SJCRH30 (cell line): ENCODE measurements around the gene RBMS3. TPM values are rescaled to one million over a fixed set of nuclear protein-coding genes. Genes with fewer than 3 reads are reported as not detected.
A peak's percentile ranks its signal among the peaks of the same experiment; 100 is the strongest.
"Not testable (repeated sequence)": the region's sequence is repeated elsewhere in the genome, so short reads cannot be mapped to it uniquely, and the experiment has no call there.

Source experiments
- DNase-seq, 2 experiments: peaks; one replicate each; pipeline ENCODE4 v3.0.0-alpha.2; 2015 to 2020
- H3K27ac ChIP-seq: fragments of 250-450 bp; sonication (Bioruptor Pico); 2 replicates; pipeline ENCODE4 v1.5.1; 2020; ENCODE audit warnings: mild to moderate bottlenecking, moderate library complexity
- H3K27me3 ChIP-seq: fragments of 250-450 bp; sonication (Bioruptor Pico); 2 replicates; pipeline ENCODE4 v1.5.1; 2020; ENCODE audit warnings: mild to moderate bottlenecking, moderate library complexity
- H3K36me3 ChIP-seq: fragments of 250-450 bp; sonication (Bioruptor Pico); 2 replicates; pipeline ENCODE4 v1.5.1; 2020; ENCODE audit warnings: mild to moderate bottlenecking, moderate library complexity
- H3K4me1 ChIP-seq: fragments of 250-450 bp; sonication (Bioruptor Pico); 2 replicates; pipeline ENCODE4 v1.5.1; 2020; ENCODE audit warnings: mild to moderate bottlenecking, moderate library complexity
- H3K4me3 ChIP-seq: fragments of 250-450 bp; sonication (Bioruptor Pico); 2 replicates; pipeline ENCODE4 v1.5.1; 2020; ENCODE audit warnings: mild to moderate bottlenecking, moderate library complexity
- H3K9me3 ChIP-seq: fragments of 250-450 bp; sonication (Bioruptor Pico); replicated peaks from 2 replicates; pipeline ENCODE4 v1.5.1; 2020; ENCODE audit warnings: mild to moderate bottlenecking, moderate library complexity
- total RNA-seq: library from RNA; depleted of rRNA; stranded (reverse); fragments of >200 nt; shearing (Covaris generic); gene quantifications from 2 replicates; pipeline ENCODE4 v1.2.3, GENCODE V29; 2014; rRNA removed

Gene RBMS3
- total RNA-seq = 8.1 and 9.5 TPM in 2 replicates

DNA sequence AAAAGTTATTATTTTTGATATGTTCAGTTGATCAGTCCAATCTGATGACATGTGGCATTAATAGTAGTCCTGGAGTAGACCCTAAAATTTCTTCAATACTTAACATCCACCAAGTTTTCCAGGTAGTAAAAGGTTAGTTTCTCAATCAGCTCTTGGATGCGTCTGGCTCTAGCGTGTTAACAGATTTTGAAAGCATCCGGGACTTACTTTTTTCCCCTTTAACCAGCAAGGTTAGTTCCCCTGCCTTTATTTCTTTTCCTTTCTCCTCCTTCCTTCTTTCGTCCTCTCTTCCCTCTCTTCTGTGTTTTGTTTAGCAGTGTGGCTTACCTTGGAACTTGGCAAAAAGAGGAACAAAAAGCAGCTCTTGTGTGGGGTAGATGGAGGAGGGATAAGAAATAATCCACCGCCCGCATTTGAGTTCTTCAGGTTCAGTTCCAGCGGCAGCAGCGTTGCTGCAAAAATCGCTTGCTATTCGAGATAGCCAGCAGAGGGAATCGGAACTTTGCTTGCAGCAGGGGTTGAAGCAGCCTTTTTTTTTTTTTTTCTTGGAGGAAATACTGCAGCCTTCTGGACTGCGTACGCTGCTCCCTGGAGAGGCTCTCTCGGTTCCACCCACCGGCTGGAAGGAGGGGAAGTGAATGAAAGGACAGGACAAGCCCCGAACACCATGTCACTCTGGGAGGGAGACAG is at the start of gene RBMS3:
TSS of gene RBMS3 (plus strand) at position 668 of the 690 bp plus-strand sequence.
- H3K27me3 ChIP-seq = no peaks in the 10 kb centered on the region
- no peaks in the 10 kb centered on the region for H3K4me1 ChIP-seq
- peak within 1 kb of the TSS; percentile 74 for H3K27ac ChIP-seq
- no peaks in the 10 kb centered on the region for H3K9me3 ChIP-seq
- no peaks in the 10 kb centered on the region for H3K36me3 ChIP-seq
- peak within 1 kb of the TSS; percentile 61 for H3K4me3 ChIP-seq
- peak; percentile 78 to 79 for DNase-seq

DNA sequence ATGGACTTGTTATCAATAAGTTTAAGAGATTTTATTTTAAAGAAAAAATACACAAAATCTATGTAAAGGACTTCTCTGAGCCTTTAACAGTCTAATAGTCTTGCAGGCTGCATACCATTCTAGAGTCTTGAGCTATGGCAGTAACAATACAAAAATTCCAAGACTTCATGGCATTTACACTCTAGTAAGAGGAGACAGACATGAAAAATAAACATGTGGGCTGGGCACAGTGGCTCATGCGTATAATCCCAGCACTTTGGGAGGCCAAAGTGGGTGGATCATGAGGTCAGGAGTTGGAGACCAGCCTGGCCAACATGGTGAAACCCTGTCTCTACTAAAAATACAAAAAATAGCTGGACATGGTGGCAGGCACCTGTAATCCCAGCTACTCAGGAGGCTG is 47.7 kb upstream of the RBMS3 start:
- H3K36me3 ChIP-seq, H3K4me1 ChIP-seq, H3K9me3 ChIP-seq, DNase-seq, H3K4me3 ChIP-seq, H3K27me3 ChIP-seq, H3K27ac ChIP-seq: not testable (repeated sequence)

DNA sequence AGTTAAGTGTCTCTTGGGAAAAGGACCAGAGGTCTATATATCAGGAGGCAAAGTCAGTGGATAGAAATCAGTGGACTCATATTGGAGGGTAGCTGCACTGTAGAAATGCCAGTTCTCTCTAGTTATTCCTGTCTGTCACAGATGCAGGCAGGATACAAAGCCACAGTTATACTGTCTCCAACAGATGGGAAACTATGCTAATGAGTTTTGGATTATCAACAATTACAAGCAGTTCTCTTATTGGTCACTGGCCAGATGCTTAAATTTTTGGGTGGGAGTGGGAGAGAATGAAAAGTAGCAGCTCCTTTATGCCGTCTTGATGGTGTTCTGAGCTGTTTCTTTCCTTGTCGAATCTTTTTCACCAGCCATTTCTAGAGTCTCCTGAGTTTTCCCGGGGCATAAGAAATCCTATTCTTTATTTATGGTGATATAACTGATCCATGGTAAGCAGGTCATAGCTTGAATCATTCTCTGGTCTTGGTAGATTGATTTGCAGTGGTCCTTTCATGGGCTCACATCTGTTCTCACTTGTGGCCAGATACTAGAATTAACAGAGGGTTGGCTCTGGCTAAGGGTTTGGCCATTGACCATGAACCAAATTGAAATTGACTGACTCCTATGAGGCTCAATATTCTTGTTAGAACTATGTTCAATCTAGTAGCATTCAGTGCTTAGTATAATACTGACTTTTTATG is 44.6 kb upstream of the RBMS3 start:
- H3K4me1 ChIP-seq = peaks cover 4% of the 10 kb centered on the region; the same call in 1 of the 2 replicates
- no peaks in the 10 kb centered on the region for H3K27me3 ChIP-seq
- H3K4me3 ChIP-seq = no peak overlapping the region
- no peak overlapping the region for H3K27ac ChIP-seq
- DNase-seq = no peak
- H3K36me3 ChIP-seq = no peaks in the 10 kb centered on the region
- no peaks in the 10 kb centered on the region for H3K9me3 ChIP-seq

DNA sequence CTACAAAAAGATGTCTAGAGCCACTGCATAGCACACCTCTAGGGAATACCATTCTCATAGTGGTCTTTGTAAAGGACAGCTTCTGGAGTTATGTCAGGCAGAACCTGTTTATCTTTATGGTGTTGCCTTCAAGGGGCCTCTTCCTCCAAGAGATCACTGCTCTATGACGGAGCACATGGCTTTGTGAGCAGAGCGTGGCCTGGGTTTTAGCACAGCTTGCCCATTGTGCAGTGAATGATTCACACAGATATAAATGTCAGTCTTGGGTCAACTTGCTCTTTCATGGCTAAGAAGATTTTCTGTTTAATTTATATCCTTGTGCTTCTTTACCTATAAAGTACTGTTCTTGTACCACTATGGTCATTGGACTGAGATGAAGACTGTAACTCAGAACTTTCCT is 41.5 kb upstream of the RBMS3 start:
- no peaks in the 10 kb centered on the region for H3K27me3 ChIP-seq
- no peak overlapping the region for H3K27ac ChIP-seq
- no peaks in the 10 kb centered on the region for H3K9me3 ChIP-seq
- no peak overlapping the region for H3K4me3 ChIP-seq
- H3K4me1 ChIP-seq = peaks cover 4% of the 10 kb centered on the region; the same call in 1 of the 2 replicates
- no peaks in the 10 kb centered on the region for H3K36me3 ChIP-seq
- DNase-seq = no peak

DNA sequence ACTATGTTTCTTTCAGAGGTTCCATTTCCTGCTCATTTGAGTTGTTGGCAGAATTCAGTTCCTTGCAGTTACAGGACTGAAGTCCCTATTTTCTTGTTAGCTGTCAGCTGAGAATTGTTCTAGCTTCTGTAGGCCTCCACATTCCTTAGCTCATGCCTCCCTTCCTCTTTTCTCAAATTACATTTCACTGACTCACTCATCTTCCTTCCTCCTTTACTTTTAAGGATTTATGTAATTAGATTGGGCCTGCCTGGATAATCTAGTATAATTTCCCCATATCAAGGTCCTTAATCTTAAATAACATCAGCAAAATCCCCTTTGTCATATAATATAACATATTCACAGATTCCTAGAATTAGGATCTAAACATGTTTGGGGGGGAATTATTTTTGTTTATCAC is 40.6 kb upstream of the RBMS3 start:
- H3K36me3 ChIP-seq = no peaks in the 10 kb centered on the region
- H3K4me1 ChIP-seq = peaks cover 4% of the 10 kb centered on the region; the same call in 1 of the 2 replicates
- H3K4me3 ChIP-seq = no peak overlapping the region
- H3K27ac ChIP-seq = no peak overlapping the region
- DNase-seq = no peak
- H3K9me3 ChIP-seq = no peaks in the 10 kb centered on the region
- H3K27me3 ChIP-seq = no peaks in the 10 kb centered on the region

DNA sequence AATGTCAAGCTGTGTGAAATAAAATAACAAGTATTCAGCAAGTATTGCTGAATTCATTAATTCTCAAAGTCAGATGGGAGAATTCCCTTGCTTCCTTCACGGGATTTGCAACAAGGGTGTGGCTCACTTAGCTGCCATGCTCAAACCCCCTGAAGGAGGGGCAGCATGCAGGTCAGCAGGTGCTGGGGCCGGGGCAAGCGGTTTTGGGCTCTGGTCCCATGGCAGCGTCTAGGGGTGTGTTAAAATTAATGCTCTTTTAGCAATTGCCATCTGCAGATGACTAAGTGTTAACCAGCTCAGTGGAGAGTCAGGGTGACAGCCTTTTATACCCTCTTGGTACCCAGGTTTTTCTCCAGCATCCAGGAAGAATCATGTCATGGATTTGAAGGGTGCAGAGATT is 40.0 kb upstream of the RBMS3 start:
- no peak for DNase-seq
- no peak overlapping the region for H3K27ac ChIP-seq

DNA sequence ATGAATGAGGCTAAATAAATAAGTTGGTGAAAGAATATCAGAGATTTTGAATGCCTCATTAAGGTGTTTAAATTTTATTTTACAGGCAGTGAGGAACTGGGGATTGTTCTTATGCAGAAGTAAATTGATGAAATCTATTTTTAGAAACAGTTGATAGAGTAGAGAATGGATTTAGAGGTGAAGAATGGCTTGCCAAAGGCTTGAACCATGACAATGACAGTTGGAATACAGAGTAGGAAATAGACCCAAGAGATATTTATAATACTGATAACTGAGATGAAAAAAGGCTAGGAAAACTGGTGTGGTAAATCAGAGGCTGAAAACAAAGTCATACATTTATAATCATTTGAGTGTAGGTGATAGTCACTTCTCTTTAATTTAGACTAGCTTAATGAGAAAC is 39.0 kb upstream of the RBMS3 start:
- Histone ChIP-seq H3K36me3 (no peaks in the 10 kb centered on the region), H3K4me3 (no peak overlapping the region), H3K4me1 (peaks cover 4% of the 10 kb centered on the region; the same call in 1 of the 2 replicates), H3K9me3 (no peaks in the 10 kb centered on the region), H3K27me3 (no peaks in the 10 kb centered on the region), H3K27ac (no peak overlapping the region)
- DNase-seq = no peak

More for the DNA sequence above, 40.0 kb upstream of the RBMS3 start:
- Histone ChIP-seq H3K9me3 (no peaks in the 10 kb centered on the region), H3K4me1 (peaks cover 4% of the 10 kb centered on the region; the same call in 1 of the 2 replicates), H3K27me3 (no peaks in the 10 kb centered on the region), H3K4me3 (no peak overlapping the region), H3K36me3 (no peaks in the 10 kb centered on the region)

DNA sequence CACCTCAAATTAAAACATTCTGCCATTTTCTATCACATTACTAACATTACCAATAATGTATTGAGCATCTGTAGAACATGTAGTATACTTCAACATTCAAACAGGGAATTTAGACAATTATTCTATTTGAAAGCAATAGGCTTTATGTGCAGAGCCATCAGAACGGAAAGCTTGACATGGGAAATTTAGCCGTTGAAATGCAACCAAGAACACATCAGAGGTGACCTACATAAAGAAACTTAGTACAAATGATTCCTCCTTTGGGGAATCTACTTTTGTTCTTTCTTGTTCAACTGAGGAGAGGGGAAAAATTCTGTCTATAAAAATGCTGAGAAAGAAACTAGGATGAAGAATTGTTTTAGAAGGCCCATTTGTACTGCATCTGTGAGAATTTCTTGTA is 38.6 kb upstream of the RBMS3 start:
- no peak for DNase-seq
- Histone ChIP-seq H3K4me1 (peaks cover 4% of the 10 kb centered on the region; the same call in 1 of the 2 replicates), H3K36me3 (no peaks in the 10 kb centered on the region), H3K27ac (no peak overlapping the region), H3K9me3 (no peaks in the 10 kb centered on the region), H3K4me3 (no peak overlapping the region), H3K27me3 (no peaks in the 10 kb centered on the region)

DNA sequence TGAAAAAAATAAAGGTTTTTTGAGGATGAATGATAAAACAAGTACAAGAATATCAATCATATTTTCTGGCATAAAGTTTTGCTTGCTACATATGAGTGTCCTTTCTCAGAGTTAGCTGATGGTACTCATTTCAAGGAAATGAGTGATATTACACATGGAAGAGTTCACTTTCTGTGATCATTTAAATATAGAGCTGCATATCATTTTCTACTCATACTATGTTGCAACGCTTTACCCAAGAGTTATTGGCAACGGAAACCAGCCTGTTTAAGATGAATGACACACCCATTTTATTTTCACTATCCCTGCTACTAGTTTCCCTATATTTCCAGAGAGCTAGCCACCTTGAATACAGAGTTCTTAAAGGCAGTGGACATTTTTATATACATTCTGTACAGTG is 35.4 kb upstream of the RBMS3 start:
- no peak overlapping the region for H3K27ac ChIP-seq
- H3K27me3 ChIP-seq = no peaks in the 10 kb centered on the region
- H3K36me3 ChIP-seq = no peaks in the 10 kb centered on the region
- no peak overlapping the region for H3K4me3 ChIP-seq
- DNase-seq = no peak
- no peaks in the 10 kb centered on the region for H3K9me3 ChIP-seq
- H3K4me1 ChIP-seq = no peaks in the 10 kb centered on the region

DNA sequence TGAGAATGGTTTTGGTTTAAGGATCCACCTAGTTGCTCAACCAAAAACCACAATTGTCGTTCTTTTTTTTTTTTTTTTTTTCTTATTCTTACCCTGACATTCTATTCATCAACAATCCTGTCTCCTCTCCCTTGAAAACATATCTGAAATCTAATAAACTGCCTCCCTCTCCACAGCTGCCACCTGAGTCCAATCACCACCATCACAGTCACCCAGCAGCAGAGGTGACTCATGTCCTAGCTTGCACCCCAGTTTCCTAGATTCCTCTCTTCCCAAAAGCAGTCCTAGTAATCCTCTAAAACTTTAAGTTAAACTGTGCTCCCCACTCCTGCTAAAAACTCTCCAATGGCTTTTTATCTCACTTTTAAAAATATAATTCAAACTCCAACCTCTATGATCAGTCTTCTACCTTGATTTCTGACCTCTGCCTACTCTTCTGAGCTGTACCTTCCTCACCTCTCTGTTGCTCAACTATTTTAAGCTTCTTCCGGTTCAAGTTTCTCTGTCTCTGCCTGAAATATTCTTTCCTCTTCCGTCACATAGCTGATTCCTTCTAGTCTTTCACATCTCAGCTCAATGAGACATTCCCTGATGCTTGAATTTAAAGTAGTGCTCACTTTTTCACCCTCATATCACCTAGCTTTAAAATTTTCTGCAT is 33.7 kb upstream of the RBMS3 start:
- H3K4me3 ChIP-seq = no peak overlapping the region
- H3K36me3 ChIP-seq = no peaks in the 10 kb centered on the region
- no peaks in the 10 kb centered on the region for H3K9me3 ChIP-seq
- H3K27ac ChIP-seq = no peak overlapping the region
- H3K27me3 ChIP-seq = no peaks in the 10 kb centered on the region
- H3K4me1 ChIP-seq = no peaks in the 10 kb centered on the region
- DNase-seq = no peak

DNA sequence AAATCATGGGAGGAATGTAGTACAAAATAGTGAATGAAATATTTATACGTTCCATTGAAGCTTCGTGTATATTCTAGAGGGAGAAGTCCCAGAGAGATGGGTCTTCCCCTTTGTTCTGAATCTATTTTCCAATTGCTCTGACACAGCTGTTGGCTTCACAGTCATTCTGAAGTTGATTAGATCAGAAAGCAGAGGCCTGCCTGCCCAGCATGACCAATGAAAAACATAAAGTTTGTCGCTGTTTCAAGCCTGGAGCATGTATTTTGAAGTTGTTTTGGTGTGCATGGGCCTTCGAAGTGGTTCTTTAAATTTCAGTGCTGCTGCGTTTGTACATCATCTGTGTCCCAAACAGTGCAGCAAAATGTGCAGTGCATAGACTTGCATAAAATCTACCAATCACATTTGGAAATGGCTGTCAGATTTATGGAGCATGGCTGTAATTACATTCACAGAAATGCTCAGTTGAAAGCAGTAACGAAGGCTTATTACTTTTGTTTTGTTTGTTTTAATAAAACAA is 31.0 kb upstream of the RBMS3 start:
- Histone ChIP-seq H3K27ac (no peak overlapping the region), H3K4me3 (no peak overlapping the region), H3K9me3 (no peaks in the 10 kb centered on the region), H3K27me3 (no peaks in the 10 kb centered on the region), H3K36me3 (no peaks in the 10 kb centered on the region), H3K4me1 (no peaks in the 10 kb centered on the region)
- DNase-seq = no peak

DNA sequence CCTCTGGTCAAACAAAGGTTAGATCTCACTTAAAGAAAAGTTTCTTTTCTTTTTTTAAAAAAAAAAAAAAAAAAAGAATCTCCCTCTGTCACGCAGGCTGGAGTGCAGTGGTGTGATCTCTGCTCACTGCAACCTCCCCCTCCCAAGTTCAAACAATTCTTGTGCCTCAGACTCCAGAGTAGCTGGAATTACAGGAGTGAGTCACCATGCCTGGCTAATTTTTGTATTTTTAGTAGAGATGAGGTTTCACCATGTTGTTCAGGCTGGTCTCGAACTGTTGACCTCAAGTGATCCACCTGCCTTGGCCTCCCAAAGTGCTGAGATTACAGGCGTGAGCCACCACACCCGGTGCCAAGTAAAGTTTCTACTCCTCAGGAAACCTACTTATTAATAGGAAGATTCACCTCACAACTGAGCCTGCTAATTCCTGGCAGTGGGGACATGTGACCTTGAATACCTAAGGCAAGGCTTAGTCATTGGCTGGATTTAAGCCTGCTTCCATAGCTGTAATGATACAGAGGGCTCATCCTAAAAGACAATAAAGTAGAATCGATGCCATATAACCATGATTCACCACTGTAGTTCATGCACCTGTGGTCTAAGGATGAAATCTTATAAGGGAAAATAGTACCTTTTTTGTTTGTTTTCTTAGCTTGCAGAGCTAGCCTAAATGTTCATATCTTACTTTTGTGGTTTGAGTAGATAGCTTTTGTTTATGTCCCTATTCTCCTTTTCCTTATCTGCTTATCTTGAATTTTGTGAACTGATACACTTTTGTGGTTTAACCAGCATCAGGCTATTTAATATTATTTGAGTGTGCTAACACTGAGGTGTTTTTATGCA is 24.8 kb upstream of the RBMS3 start:
- peaks cover 6% of the 10 kb centered on the region for H3K4me1 ChIP-seq
- H3K27me3 ChIP-seq = no peaks in the 10 kb centered on the region
- no peaks in the 10 kb centered on the region for H3K36me3 ChIP-seq
- no peaks in the 10 kb centered on the region for H3K9me3 ChIP-seq
- H3K27ac ChIP-seq = no peak overlapping the region
- H3K4me3 ChIP-seq = no peak overlapping the region
- DNase-seq = peak; percentile 4 to 26

DNA sequence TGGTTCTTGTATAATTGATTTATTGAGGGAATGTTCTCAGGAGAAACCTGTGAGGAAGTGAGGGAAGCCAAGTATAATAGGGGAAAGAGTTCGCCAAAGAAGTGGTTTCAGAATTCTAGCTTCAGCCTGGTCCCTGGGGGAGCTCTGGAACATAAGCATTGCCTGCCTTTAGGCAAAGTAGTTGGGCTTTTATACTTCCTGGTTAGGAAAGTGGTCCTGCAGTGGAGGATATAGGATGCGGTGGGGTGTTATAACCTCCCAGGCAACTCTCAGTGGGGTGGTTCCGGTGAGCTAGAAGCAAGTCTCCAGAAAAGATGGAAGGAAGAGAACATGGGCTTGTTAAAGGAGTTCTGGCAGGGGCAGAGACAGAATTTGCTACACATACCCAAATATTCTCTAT is 22.7 kb upstream of the RBMS3 start:
- DNase-seq = no peak
- no peaks in the 10 kb centered on the region for H3K9me3 ChIP-seq
- H3K4me1 ChIP-seq = peaks cover 6% of the 10 kb centered on the region
- no peaks in the 10 kb centered on the region for H3K27me3 ChIP-seq
- no peak overlapping the region for H3K27ac ChIP-seq
- H3K4me3 ChIP-seq = no peak overlapping the region
- H3K36me3 ChIP-seq = no peaks in the 10 kb centered on the region

DNA sequence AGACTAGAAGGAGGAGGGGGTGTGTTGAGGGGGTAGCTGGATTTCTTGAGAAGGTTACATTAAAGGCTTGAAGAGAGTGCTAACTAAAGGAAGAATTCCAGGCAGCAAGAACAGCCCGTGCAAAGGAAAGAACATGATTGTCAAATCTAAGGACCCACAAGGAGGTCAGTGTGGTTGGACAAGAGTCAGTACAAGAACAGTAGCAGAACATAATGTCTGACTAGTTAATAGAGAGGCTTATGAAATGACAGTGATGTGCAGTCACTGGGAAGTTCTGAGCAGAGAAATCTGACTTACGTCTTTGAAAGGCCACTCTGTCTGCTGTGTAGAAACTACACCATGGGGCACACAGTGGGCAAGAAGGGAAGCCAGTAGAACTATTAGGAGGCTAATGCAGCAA is 19.8 kb upstream of the RBMS3 start:
- H3K27me3 ChIP-seq = no peaks in the 10 kb centered on the region
- H3K9me3 ChIP-seq = no peaks in the 10 kb centered on the region
- no peak overlapping the region for H3K27ac ChIP-seq
- H3K36me3 ChIP-seq = no peaks in the 10 kb centered on the region
- no peak overlapping the region for H3K4me3 ChIP-seq
- H3K4me1 ChIP-seq = peaks cover 6% of the 10 kb centered on the region; the same call in 1 of the 2 replicates
- DNase-seq = no peak
